ENCODE data around the gene BDP1.
"Not testable (repeated sequence)": the region's sequence is repeated elsewhere in the genome, so short reads cannot be mapped to it uniquely, and the experiment has no call there.

BDP1 gene

GRCh38 chr5:71455427-71456361 lies at the start of gene BDP1:
TSS of gene BDP1 (plus strand) at chr5:71455651. CDS start at chr5:71455878, 227 bp downstream.
- TF ChIP-seq CTCF (IDR thresholded peaks at IDR 0.05; ENCODE audit: extremely low read depth, insufficient read depth, missing control alignments): peak; percentile 18
- in situ Hi-C loops (cut with MboI; ENCODE audit: low pct_unique_long_range_greater_than_20kb, low sequenced_read_pairs, unreplicated experiment): no loop called here
- DNase-seq (ENCODE audit: low spot score): peak; percentile 92

- in situ Hi-C loops (cut with MboI; ENCODE audit: low pct_unique_long_range_greater_than_20kb, low sequenced_read_pairs, unreplicated experiment); DNase-seq (ENCODE audit: low spot score): not testable (repeated sequence)
Measured at GRCh38 chr5:71410088-71410487, 45.4 kb upstream of the BDP1 start.

- not testable (repeated sequence) for DNase-seq (ENCODE audit: low spot score)
Measured at GRCh38 chr5:71415626-71416025, 39.8 kb upstream of the BDP1 start.

GRCh38 chr5:71418026-71418425 lies 37.4 kb upstream of the BDP1 start:
- DNase-seq (ENCODE audit: low spot score); in situ Hi-C loops (cut with MboI; ENCODE audit: low pct_unique_long_range_greater_than_20kb, low sequenced_read_pairs, unreplicated experiment): not testable (repeated sequence)

More at GRCh38 chr5:71415626-71416025, 39.8 kb upstream of the BDP1 start:
- in situ Hi-C loops (cut with MboI; ENCODE audit: low pct_unique_long_range_greater_than_20kb, low sequenced_read_pairs, unreplicated experiment): not testable (repeated sequence)

- DNase-seq (ENCODE audit: low spot score); in situ Hi-C loops (cut with MboI; ENCODE audit: low pct_unique_long_range_greater_than_20kb, low sequenced_read_pairs, unreplicated experiment): not testable (repeated sequence)
Measured at GRCh38 chr5:71421278-71421677, 34.2 kb upstream of the BDP1 start.

- DNase-seq (ENCODE audit: low spot score); in situ Hi-C loops (cut with MboI; ENCODE audit: low pct_unique_long_range_greater_than_20kb, low sequenced_read_pairs, unreplicated experiment): not testable (repeated sequence)
Measured at GRCh38 chr5:71423896-71424295, 31.6 kb upstream of the BDP1 start.

GRCh38 chr5:71426686-71427474 lies 28.6 kb upstream of the BDP1 start:
- in situ Hi-C loops (cut with MboI; ENCODE audit: low pct_unique_long_range_greater_than_20kb, low sequenced_read_pairs, unreplicated experiment); DNase-seq (ENCODE audit: low spot score): not testable (repeated sequence)

GRCh38 chr5:71432410-71432809 lies 23.0 kb upstream of the BDP1 start:
- DNase-seq (ENCODE audit: low spot score); in situ Hi-C loops (cut with MboI; ENCODE audit: low pct_unique_long_range_greater_than_20kb, low sequenced_read_pairs, unreplicated experiment): not testable (repeated sequence)

- DNase-seq (ENCODE audit: low spot score); in situ Hi-C loops (cut with MboI; ENCODE audit: low pct_unique_long_range_greater_than_20kb, low sequenced_read_pairs, unreplicated experiment): not testable (repeated sequence)
Measured at GRCh38 chr5:71434825-71435224, 20.6 kb upstream of the BDP1 start.

GRCh38 chr5:71441564-71441963 lies 13.9 kb upstream of the BDP1 start:
- in situ Hi-C loops (cut with MboI; ENCODE audit: low pct_unique_long_range_greater_than_20kb, low sequenced_read_pairs, unreplicated experiment); DNase-seq (ENCODE audit: low spot score): not testable (repeated sequence)

- DNase-seq (ENCODE audit: low spot score); in situ Hi-C loops (cut with MboI; ENCODE audit: low pct_unique_long_range_greater_than_20kb, low sequenced_read_pairs, unreplicated experiment): not testable (repeated sequence)
Measured at GRCh38 chr5:71443891-71444290, 11.6 kb upstream of the BDP1 start.

- DNase-seq (ENCODE audit: low spot score); in situ Hi-C loops (cut with MboI; ENCODE audit: low pct_unique_long_range_greater_than_20kb, low sequenced_read_pairs, unreplicated experiment): not testable (repeated sequence)
Measured at GRCh38 chr5:71445015-71445414, 10.4 kb upstream of the BDP1 start.

- DNase-seq (ENCODE audit: low spot score); in situ Hi-C loops (cut with MboI; ENCODE audit: low pct_unique_long_range_greater_than_20kb, low sequenced_read_pairs, unreplicated experiment): not testable (repeated sequence)
Measured at GRCh38 chr5:71445523-71446152, 9.8 kb upstream of the BDP1 start.

- in situ Hi-C loops (cut with MboI; ENCODE audit: low pct_unique_long_range_greater_than_20kb, low sequenced_read_pairs, unreplicated experiment): not testable (repeated sequence)
Measured at GRCh38 chr5:71446540-71447216, 8.8 kb upstream of the BDP1 start.

More at GRCh38 chr5:71446540-71447216, 8.8 kb upstream of the BDP1 start:
- not testable (repeated sequence) for DNase-seq (ENCODE audit: low spot score)

All from GM13977 (cell line).